Measurements from ENCODE around the gene ZFAND4.

DNA sequence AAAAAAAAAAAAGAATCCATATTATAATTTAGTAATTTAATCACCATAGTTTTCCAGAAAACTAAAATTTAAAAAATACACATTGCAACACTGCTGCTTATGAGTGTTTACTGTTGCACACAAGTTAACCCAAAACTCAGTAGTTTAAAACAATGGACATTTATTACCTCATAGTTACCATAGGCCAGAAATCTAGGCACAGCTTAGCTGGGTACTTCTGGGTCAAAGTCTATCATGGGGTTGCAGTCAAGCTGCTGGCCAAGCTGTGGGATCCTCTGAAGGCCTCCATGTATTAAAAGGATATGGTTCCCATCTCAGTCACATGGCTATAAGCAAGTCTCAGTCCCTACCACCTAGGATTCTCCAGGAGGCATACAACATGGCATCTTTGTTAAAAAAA, 83.6 kb downstream of the ZFAND4 start:
- TF ChIP-seq ZNF274 (IDR thresholded peaks at IDR 0.05; ENCODE audit: low read depth, low read length): no peak
- TF ChIP-seq YY1 (IDR thresholded peaks at IDR 0.05; ENCODE audit: insufficient read depth, insufficient read length): no peak

Measured in NT2/D1 (cell line).